Lower leg skin (tissue), 4 donors: ENCODE results near the gene ANKRD61. TPM values are rescaled to one million over a fixed set of nuclear protein-coding genes. Genes with fewer than 3 reads are reported as not detected.

Experiments used
- DNase-seq, 2 donors: peaks; one replicate each; pipeline ENCODE4 v3.0.0-alpha.2; 2019; ENCODE audit warnings: low spot score in 2 of 2
- H3K4me3 ChIP-seq: fragments of 200-600 bp; sonication (generic); 2 replicates; pipeline ENCODE4 v1.5.1; 2017; ENCODE audit warnings: mild to moderate bottlenecking, low read depth; ENCODE audit not compliant: poor library complexity, severe bottlenecking
- POLR2A ChIP-seq, 2 donors: fragments of 450-650 bp; IDR thresholded peaks; one replicate each; pipeline ENCODE4 v1.6.1; 2016 to 2017; ENCODE audit warnings: antibody characterized with exemption in 2 of 2, mild to moderate bottlenecking in 1 of 2, moderate library complexity in 1 of 2
- WGBS, 2 donors: methylation state at CpG; one replicate each; pipeline ENCODE4 v1.1.5; 2018; 5-methylcytosine and 5-hydroxymethylcytosine counted together
- intact Hi-C: fragments of 100-400 bp; cut with DNase I; formaldehyde crosslinking; loops from one replicate; pipeline ENCODE4 v1.15.0; 2023; ENCODE audit warnings: low total_unique reads
- total RNA-seq, 4 donors: library from RNA; depleted of rRNA; stranded (reverse); fragments of >200 nt; gene quantifications; one replicate each; pipeline ENCODE4 v1.1.0, GENCODE V29; 2016
- TF ChIP-seq, protein P1 (sequence below), 3 donors: fragments of 450-650 bp; IDR thresholded peaks; one replicate each; pipeline ENCODE4 v1.5.1; 2016; ENCODE audit warnings: antibody characterized with exemption in 3 of 3, mild to moderate bottlenecking in 3 of 3, moderate library complexity in 2 of 3

Gene ANKRD61
- total RNA-seq, 4 donors from 2014 or later, result not detected

GRCh38 chr7:6022707-6023106, 8.5 kb upstream of the ANKRD61 start:
- no peak overlapping the region for H3K4me3 ChIP-seq
- intact Hi-C loops, result no loop called here
- WGBS, 2 donors, result 91 to 92% methylated on average over 3 of the region's 3 CpGs
- no peak for DNase-seq
- TF ChIP-seq POLR2A (IDR thresholded peaks at IDR 0.05), result no peak
- TF ChIP-seq, protein P1, sequence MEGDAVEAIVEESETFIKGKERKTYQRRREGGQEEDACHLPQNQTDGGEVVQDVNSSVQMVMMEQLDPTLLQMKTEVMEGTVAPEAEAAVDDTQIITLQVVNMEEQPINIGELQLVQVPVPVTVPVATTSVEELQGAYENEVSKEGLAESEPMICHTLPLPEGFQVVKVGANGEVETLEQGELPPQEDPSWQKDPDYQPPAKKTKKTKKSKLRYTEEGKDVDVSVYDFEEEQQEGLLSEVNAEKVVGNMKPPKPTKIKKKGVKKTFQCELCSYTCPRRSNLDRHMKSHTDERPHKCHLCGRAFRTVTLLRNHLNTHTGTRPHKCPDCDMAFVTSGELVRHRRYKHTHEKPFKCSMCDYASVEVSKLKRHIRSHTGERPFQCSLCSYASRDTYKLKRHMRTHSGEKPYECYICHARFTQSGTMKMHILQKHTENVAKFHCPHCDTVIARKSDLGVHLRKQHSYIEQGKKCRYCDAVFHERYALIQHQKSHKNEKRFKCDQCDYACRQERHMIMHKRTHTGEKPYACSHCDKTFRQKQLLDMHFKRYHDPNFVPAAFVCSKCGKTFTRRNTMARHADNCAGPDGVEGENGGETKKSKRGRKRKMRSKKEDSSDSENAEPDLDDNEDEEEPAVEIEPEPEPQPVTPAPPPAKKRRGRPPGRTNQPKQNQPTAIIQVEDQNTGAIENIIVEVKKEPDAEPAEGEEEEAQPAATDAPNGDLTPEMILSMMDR (IDR thresholded peaks at IDR 0.05), result no peak

- no peak overlapping the region for H3K4me3 ChIP-seq
- TF ChIP-seq, protein P1 (IDR thresholded peaks at IDR 0.05), result no peak
- no peak for TF ChIP-seq POLR2A (IDR thresholded peaks at IDR 0.05)
- intact Hi-C loops, result no loop called here
- 75 to 80% methylated on average over 7 of the region's 7 CpGs for WGBS, 2 donors
- no peak for DNase-seq
Measured at GRCh38 chr7:6023974-6024435, 7.2 kb upstream of the ANKRD61 start.

- TF ChIP-seq, protein P1 (IDR thresholded peaks at IDR 0.05), result no peak
- TF ChIP-seq POLR2A (IDR thresholded peaks at IDR 0.05), result no peak
- H3K4me3 ChIP-seq, result no peak overlapping the region
- intact Hi-C loops, result no loop called here
- peak; percentile 56 to 90 for DNase-seq
- 74 to 75% methylated on average over 22 of the region's 22 CpGs for WGBS, 2 donors
Measured at GRCh38 chr7:6026011-6026819, 5.0 kb upstream of the ANKRD61 start.

DNA sequence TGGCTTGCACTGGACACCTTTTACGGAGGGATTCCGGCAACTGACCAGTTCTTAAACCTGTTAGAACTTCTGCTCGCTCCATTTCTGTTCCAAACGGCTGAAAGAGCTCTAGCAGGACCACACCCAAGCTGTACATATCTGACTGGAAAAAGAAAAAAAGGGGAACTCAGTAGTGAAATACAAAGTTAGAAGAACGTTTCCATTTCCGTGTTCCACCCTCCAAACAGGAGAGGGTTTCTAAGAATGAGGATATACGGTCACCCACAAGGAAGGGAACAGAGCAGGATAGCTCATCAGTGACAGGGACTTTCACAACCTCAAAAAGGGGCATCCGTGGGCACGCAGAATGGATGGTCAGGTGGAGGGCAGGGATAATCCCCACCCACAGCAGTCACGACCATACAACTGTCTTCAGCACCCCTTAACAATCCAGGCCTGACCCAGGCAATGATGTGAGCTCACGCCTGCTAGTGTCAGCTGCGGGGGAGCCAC, 4.3 kb upstream of the ANKRD61 start:
- no peak for DNase-seq
- H3K4me3 ChIP-seq, result no peak overlapping the region
- TF ChIP-seq, protein P1 (IDR thresholded peaks at IDR 0.05), result no peak
- TF ChIP-seq POLR2A (IDR thresholded peaks at IDR 0.05), result no peak
- 71 to 77% methylated on average over 12 of the region's 12 CpGs for WGBS, 2 donors
- intact Hi-C loops, result no loop called here

GRCh38 chr7:6027806-6028365, 3.3 kb upstream of the ANKRD61 start:
- no peak for TF ChIP-seq POLR2A (IDR thresholded peaks at IDR 0.05)
- TF ChIP-seq, protein P1 (IDR thresholded peaks at IDR 0.05), result no peak
- intact Hi-C loops, result no loop called here
- no peak for DNase-seq
- H3K4me3 ChIP-seq, result no peak overlapping the region
- WGBS, 2 donors, result 96 to 100% methylated on average over 1 of the region's 1 CpG
